PC-9 (cell line): ENCODE data around the gene AFAP1L2. TPM values are rescaled to one million over a fixed set of nuclear protein-coding genes. Genes with fewer than 3 reads are reported as not detected.
"Not testable (repeated sequence)": the region's sequence is repeated elsewhere in the genome, so short reads cannot be mapped to it uniquely, and the experiment has no call there.

Source experiments
- BruUV-seq: library from RNA; stranded (reverse); fragments of 400-500 nt; replicated peaks from 2 replicates; lab custom pipeline; 2021; lab: Mats Ljungman, UMichigan
- CTCF ChIA-PET: fragments of 300-600 bp; sonication (Branson Sonifier 250); formaldehyde crosslinking; loops from one replicate; lab custom pipeline; 2022; ENCODE audit warnings: antibody characterized with exemption; lab: Charles Lee
- POLR2A ChIA-PET: fragments of 300-600 bp; sonication (Branson Sonifier 250); formaldehyde crosslinking; loops from one replicate; lab custom pipeline; 2022; ENCODE audit warnings: antibody characterized with exemption; ENCODE audit not compliant: unreplicated experiment; lab: Charles Lee
- DNase-seq, 2 experiments: peaks; one replicate each; pipeline versions ENCODE4 v3.0.0 to v3.0.0-alpha.2; 2015 to 2022; ENCODE audit warnings: mixed read lengths in 1 of 2
- H2AFZ ChIP-seq: fragments of 200-600 bp; sonication (generic); 2 replicates; pipeline ENCODE4 v1.8.1; 2017; ENCODE audit warnings: antibody characterized with exemption
- H3F3A ChIP-seq: fragments of 200-600 bp; sonication (generic); 2 replicates; pipeline ENCODE4 v1.8.1; 2017; ENCODE audit warnings: antibody characterized with exemption, mild to moderate bottlenecking, low read depth; ENCODE audit not compliant: insufficient read depth
- H3K27ac ChIP-seq: fragments of 200-600 bp; sonication (generic); 2 replicates; pipeline ENCODE4 v1.6.1; 2016; ENCODE audit warnings: mixed run types
- H3K27me3 ChIP-seq: fragments of 200-600 bp; sonication (generic); 2 replicates; pipeline ENCODE4 v1.6.1; 2016; ENCODE audit warnings: low read depth, mixed run types; ENCODE audit not compliant: insufficient read depth
- H3K36me3 ChIP-seq: fragments of 200-600 bp; sonication (generic); 2 replicates; pipeline ENCODE4 v1.6.1; 2016; ENCODE audit warnings: low read depth, mixed run types
- H3K4me1 ChIP-seq: fragments of 200-600 bp; sonication (generic); replicated peaks from 2 replicates; pipeline ENCODE4 v1.6.1; 2016; ENCODE audit warnings: mixed run types; ENCODE audit not compliant: insufficient read depth
- H3K4me2 ChIP-seq: fragments of 200-600 bp; sonication (generic); 2 replicates; pipeline ENCODE4 v1.6.1; 2017; ENCODE audit warnings: mixed run types
- H3K4me3 ChIP-seq: fragments of 200-600 bp; sonication (generic); 2 replicates; pipeline ENCODE4 v1.6.1; 2016; ENCODE audit warnings: mixed run types
- H3K79me2 ChIP-seq: fragments of 200-600 bp; sonication (generic); 2 replicates; pipeline ENCODE4 v1.6.1; 2017; ENCODE audit warnings: low read depth, mixed run types
- H3K9me2 ChIP-seq: fragments of 200-600 bp; sonication (generic); 2 replicates; pipeline ENCODE4 v1.8.1; 2017; ENCODE audit warnings: mild to moderate bottlenecking; ENCODE audit not compliant: insufficient read depth
- H3K9me3 ChIP-seq: fragments of 200-600 bp; sonication (generic); 2 replicates; pipeline ENCODE4 v1.8.1; 2016; ENCODE audit warnings: low read depth; ENCODE audit not compliant: insufficient read depth
- H4K20me1 ChIP-seq: fragments of 200-600 bp; sonication (generic); 2 replicates; pipeline ENCODE4 v1.8.1; 2017; ENCODE audit not compliant: insufficient read depth
- CTCF ChIP-seq: fragments of 200-600 bp; sonication (generic); conservative IDR thresholded peaks from 2 replicates; pipeline ENCODE4 v1.6.1; 2017; ENCODE audit warnings: mixed run types, antibody characterized with exemption, mild to moderate bottlenecking, moderate library complexity
- EZH2 ChIP-seq: fragments of 200-600 bp; sonication (generic); IDR thresholded peaks from 2 replicates; pipeline ENCODE4 v1.8.0; 2017; ENCODE audit warnings: antibody characterized with exemption, low read depth
- intact Hi-C: fragments of 100-400 bp; cut with micrococcal nuclease; formaldehyde crosslinking; loops from one replicate; pipeline ENCODE4 v1.10.0; 2022; ENCODE audit not compliant: unreplicated experiment
- total RNA-seq: library from RNA; stranded (reverse); gene quantifications from 2 replicates; pipeline ENCODE4 v1.2.3, GENCODE V29; 2021

Gene AFAP1L2
- total RNA-seq, 1 experiment from 2014 or later, result 35.4 TPM

- no TSS peak for BruUV-seq
- no peak overlapping the region for H3K27ac ChIP-seq
- TF ChIP-seq EZH2 (no peak), CTCF (no peak)
- no peak overlapping the region for H2AFZ ChIP-seq
- no peaks in the 10 kb centered on the region for H3K9me3 ChIP-seq
- H3K27me3 ChIP-seq, result no peaks in the 10 kb centered on the region
- H3K36me3 ChIP-seq, result no peaks in the 10 kb centered on the region
- H3K4me3 ChIP-seq, result no peak overlapping the region
- H3K4me2 ChIP-seq, result no peak overlapping the region
- no peaks in the 10 kb centered on the region for H3K4me1 ChIP-seq
- POLR2A ChIA-PET, result interaction anchor here (0.7 kb wide), 2 partner anchors 27 to 29 kb away, joined by 3 to 4 read pairs; no protein-coding TSS in a partner anchor
- no peaks in the 10 kb centered on the region for H3K79me2 ChIP-seq
- no peak for DNase-seq
- CTCF ChIA-PET, result interaction anchor here (0.7 kb wide), 2 partner anchors 11 to 1391 kb away, joined by 4 to 5 read pairs; no protein-coding TSS in a partner anchor
- no peaks in the 10 kb centered on the region for H3F3A ChIP-seq
- intact Hi-C loops, result no loop called here
- H3K9me2 ChIP-seq, result no peaks in the 10 kb centered on the region
- no peaks in the 10 kb centered on the region for H4K20me1 ChIP-seq
Measured at GRCh38 chr10:114335614-114336013, 68.7 kb downstream of the AFAP1L2 start.

- intact Hi-C loops, result no loop called here
- DNase-seq, result no peak
- Histone ChIP-seq H3K9me3 (no peaks in the 10 kb centered on the region), H3K27me3 (no peaks in the 10 kb centered on the region), H3K9me2 (no peaks in the 10 kb centered on the region), H3K36me3 (no peaks in the 10 kb centered on the region), H3K4me3 (no peak overlapping the region), H2AFZ (no peak overlapping the region), H3K27ac (no peak overlapping the region), H4K20me1 (no peaks in the 10 kb centered on the region), H3K79me2 (no peaks in the 10 kb centered on the region), H3F3A (no peaks in the 10 kb centered on the region), H3K4me1 (no peaks in the 10 kb centered on the region), H3K4me2 (no peak overlapping the region)
- no peak for TF ChIP-seq EZH2
- TF ChIP-seq CTCF, result no peak
- BruUV-seq, result no TSS peak
- ChIA-PET POLR2A (no interaction called here), CTCF (no interaction called here)
Measured at GRCh38 chr10:114334301-114334700, 70.0 kb downstream of the AFAP1L2 start.

- H3K4me2 ChIP-seq, BruUV-seq, H2AFZ ChIP-seq, CTCF ChIA-PET, H3K27me3 ChIP-seq, H3K4me1 ChIP-seq, H4K20me1 ChIP-seq, H3K79me2 ChIP-seq, DNase-seq, H3K27ac ChIP-seq, H3K9me2 ChIP-seq, intact Hi-C loops, H3K9me3 ChIP-seq, H3F3A ChIP-seq, H3K4me3 ChIP-seq, H3K36me3 ChIP-seq: not testable (repeated sequence)
- POLR2A ChIA-PET, result interaction anchor here (0.7 kb wide), 1 partner anchor 455 kb away, joined by 5 read pairs; no protein-coding TSS in a partner anchor
Measured at GRCh38 chr10:114333441-114333840, 70.9 kb downstream of the AFAP1L2 start.
